Esophagus muscularis mucosa (tissue), 4 donors: ENCODE data around the gene ROPN1.

ENCODE experiments used
- CTCF ChIP-seq, 3 experiments: fragments of 200-600 bp in 2 of 3; fragments of 450-650 bp in 1 of 3; sonication (generic) in 2 of 3; IDR thresholded peaks; one replicate each; pipeline ENCODE4 v1.5.1; 2017 to 2019; ENCODE audit warnings: antibody characterized with exemption in 3 of 3, mild to moderate bottlenecking in 2 of 3, moderate library complexity in 1 of 3
- EP300 ChIP-seq: sonication (generic); formaldehyde crosslinking; IDR thresholded peaks from one replicate; pipeline ENCODE4 v1.6.1; 2017; ENCODE audit warnings: antibody characterized with exemption
- POLR2AphosphoS5 ChIP-seq, 2 donors: sonication (generic); formaldehyde crosslinking; IDR thresholded peaks; one replicate each; pipeline ENCODE4 v1.6.1; 2017; ENCODE audit warnings: antibody characterized with exemption in 2 of 2

- TF ChIP-seq EP300 (no peak), POLR2AphosphoS5 (IDR thresholded peaks at IDR 0.05) (no peak), CTCF (IDR thresholded peaks at IDR 0.05) (no peak)
Measured at GRCh38 chr3:124026516-124026915, 34.6 kb upstream of the ROPN1 start.
